ENCODE measurements around the gene OTX1.

- TF ChIP-seq EZH2 (IDR thresholded peaks at IDR 0.05; ENCODE audit: insufficient read depth, poor library complexity, severe bottlenecking): no peak
- no peak for TF ChIP-seq EZH2phosphoT487 (IDR thresholded peaks at IDR 0.05; ENCODE audit: insufficient read depth, low read depth)
These were observed 6.0 kb upstream of the OTX1 start for GRCh38 chr2:63044362-63045327.

Data from GM23248 (cell line).